ENCODE measurements around the gene ECD. TPM values are rescaled to one million over a fixed set of nuclear protein-coding genes. Genes with fewer than 3 reads are reported as not detected.

Gene ECD
- total and polyA plus RNA-seq, 12 donors = 6.4 to 40.7 (median 28.3) TPM

GRCh38 chr10:73092830-73093229 is 75.0 kb downstream of the ECD start:
- H3K27me3 ChIP-seq = no peaks in the 10 kb centered on the region
- H3K9me3 ChIP-seq (replicated peaks in 1 of 3) = no peaks in the 10 kb centered on the region
- 84 to 92% (median 91%) methylated on average over 3 of the region's 3 CpGs for WGBS, 4 donors
- DNase-seq = no peak
- H3K4me1 ChIP-seq (replicated peaks in 1 of 2) = peaks cover 23 to 54% of the 10 kb centered on the region in 2 donors
- TF ChIP-seq CTCF (IDR thresholded peaks at IDR 0.05) (no peak), POLR2A (IDR thresholded peaks at IDR 0.05) (no peak)
- H3K27ac ChIP-seq = no peak overlapping the region
- no peak overlapping the region for H3K4me3 ChIP-seq
- H3K36me3 ChIP-seq (replicated peaks in 1 of 2) = no peaks in the 10 kb centered on the region
- intact Hi-C loops (cut with DNase I) = no loop called here

- H3K9me3 ChIP-seq (replicated peaks in 1 of 3) = no peaks in the 10 kb centered on the region
Measured at GRCh38 chr10:73088304-73088703, 79.5 kb downstream of the ECD start.

GRCh38 chr10:73086816-73087215 is 81.0 kb downstream of the ECD start:
- Histone ChIP-seq H3K36me3 (replicated peaks in 1 of 2) (no peaks in the 10 kb centered on the region), H3K27ac (no peak overlapping the region), H3K27me3 (no peaks in the 10 kb centered on the region), H3K4me1 (replicated peaks in 1 of 2) (peaks cover 23 to 55% of the 10 kb centered on the region in 2 donors), H3K9me3 (replicated peaks in 1 of 3) (no peaks in the 10 kb centered on the region), H3K4me3 (no peak overlapping the region)
- no peak for TF ChIP-seq POLR2A (IDR thresholded peaks at IDR 0.05)
- TF ChIP-seq CTCF (IDR thresholded peaks at IDR 0.05) = no peak
- DNase-seq = no peak
- intact Hi-C loops (cut with DNase I) = no loop called here
- 78 to 84% (median 79%) methylated on average over 4 of the region's 4 CpGs for WGBS, 4 donors

More at GRCh38 chr10:73088304-73088703, 79.5 kb downstream of the ECD start:
- peak overlapping the region in 4 of 5 donors; percentile 10 to 52 (median 36) for H3K27ac ChIP-seq
- intact Hi-C loops (cut with DNase I) = no loop called here
- DNase-seq = no peak
- H3K4me1 ChIP-seq (replicated peaks in 1 of 2) = peaks cover 21 to 61% of the 10 kb centered on the region in 2 donors
- H3K27me3 ChIP-seq = no peaks in the 10 kb centered on the region
- H3K36me3 ChIP-seq (replicated peaks in 1 of 2) = no peaks in the 10 kb centered on the region
- TF ChIP-seq CTCF (IDR thresholded peaks at IDR 0.05) (no peak), POLR2A (IDR thresholded peaks at IDR 0.05) (no peak)
- H3K4me3 ChIP-seq = no peak overlapping the region

GRCh38 chr10:73084209-73084608 is 83.6 kb downstream of the ECD start:
- Histone ChIP-seq H3K4me1 (replicated peaks in 1 of 2) (peaks cover 12 to 47% of the 10 kb centered on the region in 2 donors), H3K36me3 (replicated peaks in 1 of 2) (no peaks in the 10 kb centered on the region), H3K9me3 (replicated peaks in 1 of 3) (no peaks in the 10 kb centered on the region), H3K27ac (no peak overlapping the region), H3K4me3 (no peak overlapping the region), H3K27me3 (no peaks in the 10 kb centered on the region)
- 87 to 97% (median 94%) methylated on average over 5 of the region's 5 CpGs for WGBS, 4 donors
- intact Hi-C loops (cut with DNase I) = no loop called here
- TF ChIP-seq CTCF (IDR thresholded peaks at IDR 0.05) (no peak), POLR2A (IDR thresholded peaks at IDR 0.05) (no peak)
- no peak for DNase-seq

Small RNA genes lying within 50 kb of the gene (small RNA-seq; reads per million reads assigned to genes)
- 0 reads per million in 2 donors for gene RF00019
- 2.1 to 2.6 reads per million in 2 donors for gene SNORA11F

Other genes with a start within 250 kb of the ECD start
- not detected for gene PLA2G12B, start 213.2 kb downstream of the ECD start, total RNA-seq
- gene PLA2G12B, start 213.2 kb downstream of the ECD start, polyA plus RNA-seq = not detected
- 100 to 1,000 TPM in 1 of 9 donors, 10 to 100 TPM in 8; 28.2 to 109 (median 58.9) TPM for gene P4HA1, start 71.1 kb downstream of the ECD start, total RNA-seq
- 10 to 100 TPM in 2 of 3 donors, 1 to 10 TPM in 1; 9.2 to 34.7 (median 14.2) TPM for gene P4HA1, start 71.1 kb downstream of the ECD start, polyA plus RNA-seq
- 1 to 10 TPM; 1.0 to 5.1 (median 3.1) TPM for gene NUDT13, start 57.6 kb downstream of the ECD start, total RNA-seq
- gene NUDT13, start 57.6 kb downstream of the ECD start, polyA plus RNA-seq = 1 to 10 TPM; 2.3 to 6.1 (median 2.7) TPM
- gene FAM149B1, start 111 bp upstream of the ECD start, total RNA-seq = 10 to 100 TPM; 10.9 to 36.7 (median 19.4) TPM
- gene FAM149B1, start 111 bp upstream of the ECD start, polyA plus RNA-seq = 10 to 100 TPM; 23.2 to 33.8 (median 31.7) TPM
- gene DNAJC9, start 79.2 kb upstream of the ECD start, total RNA-seq = 10 to 100 TPM; 10.6 to 39.9 (median 13.8) TPM
- gene DNAJC9, start 79.2 kb upstream of the ECD start, polyA plus RNA-seq = 10 to 100 TPM; 12.6 to 17.3 (median 13.3) TPM
- gene MRPS16, start 84.6 kb upstream of the ECD start, total RNA-seq = 100 to 1,000 TPM in 4 of 9 donors, 10 to 100 TPM in 5; 37.6 to 128 (median 90.7) TPM
- gene MRPS16, start 84.6 kb upstream of the ECD start, polyA plus RNA-seq = 10 to 100 TPM; 46.9 to 92.6 (median 82.7) TPM
- 10 to 100 TPM in 1 of 9 donors, 1 to 10 TPM in 8; 1.6 to 15.5 (median 6.3) TPM for gene CFAP70, start 190.9 kb upstream of the ECD start, total RNA-seq
- gene CFAP70, start 190.9 kb upstream of the ECD start, polyA plus RNA-seq = 10 to 100 TPM in 2 of 3 donors, 1 to 10 TPM in 1; 4.2 to 43.6 (median 40.8) TPM
- 100 to 1,000 TPM in 8 of 9 donors, 10 to 100 TPM in 1; 79.2 to 176 (median 154) TPM for gene ANXA7, start 246.1 kb upstream of the ECD start, total RNA-seq
- gene ANXA7, start 246.1 kb upstream of the ECD start, polyA plus RNA-seq = 100 to 1,000 TPM in 1 of 3 donors, 10 to 100 TPM in 2; 43.4 to 196 (median 49.3) TPM